ENCODE data around the gene B3GNT7.

- no peak for TF ChIP-seq MAFK (IDR thresholded peaks at IDR 0.05; ENCODE audit: low read depth, low read length)
- no peak for TF ChIP-seq CTCF (conservative IDR thresholded peaks at IDR 0.05; ENCODE audit: low read depth, low read length)
- TF ChIP-seq RAD21 (IDR thresholded peaks at IDR 0.05; ENCODE audit: low read length), result no peak
- TF ChIP-seq RCOR1 (IDR thresholded peaks at IDR 0.05; ENCODE audit: insufficient replicate concordance, low read length), result no peak
Observed at GRCh38 chr2:231373184-231373583, 22.3 kb upstream of the B3GNT7 start.

All from IMR-90 (cell line).